MV-4-11 (cell line): ENCODE data around the gene LRMDA.
"Not testable (repeated sequence)": the region's sequence is repeated elsewhere in the genome, so short reads cannot be mapped to it uniquely, and the experiment has no call there.

Experiments used
- DNase-seq: peaks from one replicate; lab custom pipeline; 2025; lab: John Stamatoyannopoulos, UW

The LRMDA gene

DNA sequence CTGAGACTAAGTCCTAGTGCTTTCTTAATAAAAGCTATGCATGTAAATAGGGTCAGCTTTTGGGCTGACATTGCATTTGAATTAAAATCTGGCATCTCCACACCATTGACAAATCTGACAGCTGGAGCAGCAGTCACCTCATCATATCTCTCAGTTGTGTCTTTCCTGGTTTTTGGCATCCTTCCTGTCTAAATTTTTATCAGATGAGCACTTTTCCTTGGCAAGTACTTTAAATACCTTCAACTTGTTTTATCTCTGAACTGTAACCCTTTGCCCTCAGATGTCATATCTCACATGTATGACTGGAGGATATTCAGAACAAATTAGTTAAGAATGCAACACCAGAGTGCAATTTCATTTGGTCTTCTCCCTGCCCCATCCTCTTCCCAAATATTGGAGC lies 1066.2 kb downstream of the LRMDA start:
- no peak for DNase-seq

DNA sequence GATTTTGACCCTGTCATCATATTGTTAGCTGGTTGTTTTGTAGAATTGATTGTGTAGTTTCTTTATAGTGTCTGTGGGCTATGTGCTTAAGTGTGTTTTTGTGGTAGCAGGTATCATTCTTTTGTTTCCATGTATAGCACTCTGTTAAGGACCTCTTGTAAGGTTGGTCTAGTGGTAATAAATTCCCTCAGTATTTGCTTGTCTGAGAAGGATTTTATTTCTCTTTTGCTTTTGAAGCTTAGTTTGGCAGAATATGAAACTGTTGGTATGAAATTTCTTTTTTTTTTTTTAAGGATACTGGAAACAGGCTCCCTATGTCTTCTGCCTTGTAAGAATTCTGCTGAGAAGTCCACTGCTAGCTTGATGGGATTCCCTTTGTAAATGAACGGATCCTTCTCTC lies 1073.4 kb downstream of the LRMDA start:
- no peak for DNase-seq

DNA sequence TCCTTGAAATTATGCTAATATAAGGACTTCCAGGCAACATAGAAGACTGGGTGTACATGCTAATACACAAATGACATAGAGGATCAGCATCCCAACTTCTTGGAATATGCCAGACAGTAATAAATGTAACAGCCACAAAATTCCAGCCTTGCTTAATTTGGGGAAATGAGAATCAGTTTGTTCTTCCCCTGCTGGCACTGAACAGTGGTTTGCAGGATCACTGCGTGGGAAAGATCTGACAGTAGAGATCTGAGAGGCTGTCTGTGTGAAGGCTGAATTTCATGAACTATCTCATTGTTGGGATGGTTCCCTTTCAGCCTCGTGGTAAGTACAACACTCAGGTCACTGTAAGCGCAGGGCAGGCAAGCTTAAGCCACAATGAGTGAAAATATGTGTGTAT lies 1078.0 kb downstream of the LRMDA start:
- DNase-seq = no peak

DNA sequence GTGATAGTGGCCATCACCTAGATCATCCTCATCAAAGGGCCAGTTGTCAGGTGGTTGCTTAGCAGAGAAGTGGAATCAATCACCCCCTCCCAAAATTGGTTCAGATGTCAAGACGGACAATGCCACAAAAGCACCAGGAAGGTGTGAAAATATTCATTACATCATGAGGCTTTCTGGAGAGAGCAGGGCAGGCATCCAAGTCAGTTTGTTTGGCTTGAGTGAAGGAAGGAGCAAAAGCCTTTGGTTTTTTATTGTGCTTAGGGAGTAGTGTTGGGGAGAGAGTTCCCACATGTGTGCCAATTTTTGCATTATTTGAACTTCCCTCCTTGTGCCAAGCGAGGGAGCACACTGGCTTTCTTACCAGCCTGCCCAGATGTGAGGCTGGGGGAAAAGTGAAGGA lies 1082.9 kb downstream of the LRMDA start:
- no peak for DNase-seq

DNA sequence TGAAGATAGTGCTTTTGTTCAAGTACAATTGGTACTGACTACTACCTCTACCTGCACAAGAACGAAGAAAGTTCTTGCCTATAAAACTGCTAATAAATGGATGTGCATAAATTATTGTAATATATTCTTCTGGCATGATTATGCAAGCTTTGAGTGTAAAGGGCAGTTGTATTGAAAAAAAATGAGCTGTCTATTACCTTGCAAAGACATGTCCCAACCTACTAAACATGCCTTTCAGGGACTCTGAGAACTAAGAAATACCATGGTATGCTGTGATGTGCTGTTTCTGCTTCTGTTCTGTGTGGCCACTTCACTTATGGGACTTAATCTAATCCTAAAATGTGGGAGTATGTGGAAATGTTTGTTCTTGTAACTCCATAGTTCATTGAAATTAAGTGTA lies 1083.4 kb downstream of the LRMDA start:
- DNase-seq = no peak

DNA sequence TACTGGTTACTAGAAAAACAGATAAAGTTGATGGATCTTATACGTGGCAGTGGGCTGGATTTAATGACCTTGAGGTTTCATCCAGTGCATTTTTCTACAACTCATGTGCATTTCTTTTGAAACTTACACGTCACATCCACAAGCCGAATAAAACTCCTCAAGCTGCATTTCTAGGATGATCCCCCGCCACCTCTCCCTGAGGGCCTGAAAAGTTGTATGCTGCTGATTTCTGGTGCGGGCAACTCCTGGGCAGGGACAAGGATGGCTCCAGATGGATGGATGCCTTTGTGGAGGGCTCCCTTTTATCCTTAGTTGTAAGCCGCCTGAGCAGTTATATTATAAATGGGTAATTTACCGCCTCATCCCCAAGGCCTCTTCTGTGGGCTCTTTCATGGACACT lies 1091.1 kb downstream of the LRMDA start:
- DNase-seq = no peak

DNA sequence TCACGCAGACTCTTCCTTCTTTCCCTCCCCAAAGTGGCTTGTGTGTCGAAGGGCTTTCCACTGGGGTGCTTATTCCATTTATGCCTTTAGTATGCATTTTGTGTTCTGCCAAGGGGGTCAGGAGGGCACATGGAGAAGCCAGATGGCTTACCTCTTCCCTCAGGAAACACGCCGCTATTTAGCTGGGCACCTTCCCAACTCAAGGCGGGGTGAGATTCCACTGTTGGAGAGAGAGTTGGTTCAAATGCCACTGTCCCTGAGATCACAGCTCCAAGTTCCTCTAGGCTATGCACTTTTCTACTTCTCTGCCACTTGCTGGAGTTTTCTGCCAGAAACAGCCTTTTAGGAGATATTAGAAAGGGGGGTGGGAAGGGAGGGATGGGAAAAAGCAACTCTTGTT lies 1091.8 kb downstream of the LRMDA start:
- DNase-seq = no peak

DNA sequence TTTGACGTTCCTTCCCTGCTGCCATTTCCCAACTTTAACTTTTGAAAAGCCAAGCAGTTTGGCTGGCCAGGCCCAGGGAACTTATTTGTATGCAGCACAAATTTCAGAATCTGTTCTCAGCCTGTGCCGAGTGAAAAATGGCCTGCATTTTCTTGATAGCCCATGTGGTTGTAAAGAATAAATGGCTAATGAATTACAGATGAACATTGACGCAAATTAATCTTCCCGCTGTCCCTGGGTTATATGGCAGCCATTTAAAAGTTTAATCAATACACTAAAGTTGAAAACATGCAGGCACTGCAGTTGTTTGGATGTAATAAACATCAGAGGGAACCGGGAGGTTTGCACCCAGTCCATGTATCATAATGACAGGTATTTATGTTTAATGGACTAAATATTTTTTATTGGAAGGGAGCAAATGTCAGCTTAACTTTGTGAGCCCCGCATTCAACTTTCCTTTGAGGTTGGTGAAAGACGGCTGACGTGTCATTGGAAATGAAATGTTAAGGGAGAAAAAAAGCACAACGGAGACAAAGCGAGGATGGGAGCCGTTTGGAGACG lies 1092.4 kb downstream of the LRMDA start:
- no peak for DNase-seq

DNA sequence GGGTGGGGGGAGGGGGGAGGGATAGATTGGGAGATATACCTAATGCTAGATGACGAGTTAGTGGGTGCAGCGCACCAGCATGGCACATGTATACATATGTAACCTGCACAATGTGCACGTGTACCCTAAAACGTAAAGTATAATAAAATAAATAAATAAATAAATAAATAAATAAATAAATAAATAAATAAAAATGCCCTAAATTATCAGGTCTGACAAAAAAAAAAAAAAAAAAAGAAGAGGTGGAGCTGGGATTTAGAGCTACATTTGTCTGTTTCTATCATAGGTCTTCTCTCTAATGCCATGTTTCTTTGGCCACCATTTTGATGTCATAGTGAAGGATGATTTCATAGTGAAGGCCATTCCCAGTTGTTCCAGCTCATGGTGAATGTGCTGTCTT lies 1095.4 kb downstream of the LRMDA start:
- DNase-seq = not testable (repeated sequence)

DNA sequence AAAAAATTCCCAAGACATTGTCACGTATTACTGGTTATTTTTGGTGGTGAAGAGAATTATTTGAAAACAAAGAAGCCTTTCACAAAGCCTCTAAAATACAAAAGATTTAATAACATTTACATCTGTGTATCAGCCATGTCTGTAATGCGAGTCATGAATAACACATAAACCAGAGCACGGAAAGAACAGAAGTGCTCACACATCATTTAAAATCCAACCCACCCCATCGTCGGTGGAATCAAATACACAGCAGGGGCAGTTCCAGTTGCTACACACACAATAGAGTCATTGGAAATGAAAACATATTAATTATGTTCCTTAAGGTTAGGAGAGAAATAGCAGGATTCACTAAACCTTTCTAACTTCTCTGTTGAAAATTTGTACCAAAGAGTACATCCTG lies 1108.9 kb downstream of the LRMDA start:
- no peak for DNase-seq

DNA sequence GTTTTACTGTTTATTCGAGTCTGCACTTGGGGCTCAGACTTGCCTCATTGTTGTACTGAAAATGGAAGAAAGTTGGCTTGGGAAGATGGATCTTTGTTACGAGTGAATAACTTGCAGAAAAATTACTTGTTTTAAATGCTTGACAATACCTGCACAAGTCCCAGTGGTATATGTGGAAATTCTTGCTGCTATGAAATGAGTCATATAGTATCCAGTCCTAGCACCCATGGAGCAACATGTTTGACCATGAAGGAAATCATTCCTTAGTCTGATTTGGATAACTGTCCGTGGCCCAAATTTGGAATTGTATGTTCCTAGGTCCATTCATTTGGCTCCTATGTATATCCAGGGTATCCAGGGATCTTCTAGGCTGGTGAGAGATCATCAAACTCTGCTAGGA lies 1109.4 kb downstream of the LRMDA start:
- no peak for DNase-seq

DNA sequence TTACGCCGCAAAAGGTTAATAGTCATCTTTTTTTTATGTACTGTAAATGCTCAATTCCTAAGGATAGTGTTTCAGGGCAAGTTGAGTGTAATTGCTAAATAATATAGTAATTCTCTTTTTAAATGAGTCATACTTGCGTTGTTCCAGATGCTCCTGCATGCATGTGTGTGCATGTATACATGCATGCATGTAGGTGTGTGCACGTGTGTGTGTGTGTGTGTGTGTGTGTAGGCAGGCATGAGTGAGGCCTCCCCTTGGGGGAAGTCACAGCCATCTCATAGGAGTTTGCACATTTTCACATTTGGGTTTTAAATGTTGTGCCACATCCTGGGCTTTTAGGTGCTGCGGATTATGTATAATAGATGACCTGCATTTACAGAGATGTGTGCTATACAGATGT lies 1110.4 kb downstream of the LRMDA start:
- DNase-seq = no peak

DNA sequence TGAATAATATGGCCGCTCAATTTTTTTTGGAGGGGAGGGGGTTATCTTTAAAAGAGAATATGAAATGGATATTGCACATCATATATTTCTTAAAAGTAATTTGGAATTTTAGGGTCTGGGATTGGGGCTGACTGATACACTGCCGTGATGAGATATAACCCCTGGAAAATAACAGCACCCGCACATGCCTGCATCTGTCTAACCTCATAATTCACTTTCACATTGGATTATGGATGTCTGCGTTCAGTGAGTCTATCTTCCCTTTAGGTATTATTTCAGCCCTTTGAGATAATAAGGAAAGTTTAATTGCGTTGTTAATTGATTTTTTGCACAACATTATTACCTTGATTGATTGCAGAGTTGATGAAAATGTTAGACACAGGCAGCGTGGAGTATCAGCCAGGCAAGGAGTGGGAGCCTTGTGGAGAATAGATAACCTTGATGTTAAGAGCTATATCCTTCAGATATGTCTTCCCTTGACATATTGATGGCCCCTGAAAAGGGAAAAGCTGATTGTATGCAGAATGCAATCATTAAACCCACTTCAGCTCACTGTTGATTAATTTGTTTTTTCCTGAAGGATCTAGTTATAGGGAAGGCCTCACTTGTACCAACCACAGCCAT lies 1111.0 kb downstream of the LRMDA start:
- no peak for DNase-seq

DNA sequence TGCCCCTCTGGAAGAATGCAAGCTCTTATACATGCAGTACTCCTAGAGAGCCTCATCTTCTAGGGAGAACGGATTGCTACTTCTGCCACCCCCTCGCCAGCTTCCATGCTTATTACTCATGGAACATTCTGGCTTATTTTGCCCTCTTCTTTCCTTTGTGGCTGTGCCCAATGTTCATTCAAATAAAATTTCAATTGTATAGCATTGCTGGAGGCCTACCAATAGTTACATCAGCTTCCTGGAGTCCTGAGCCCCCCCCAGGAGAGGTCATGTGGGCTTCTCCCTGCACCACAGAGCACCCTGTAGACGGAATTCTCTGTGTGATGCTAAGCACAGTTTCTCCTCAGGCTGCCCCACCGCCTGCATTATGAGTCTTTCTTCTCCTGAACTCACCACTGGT lies 1112.2 kb downstream of the LRMDA start:
- DNase-seq = no peak

DNA sequence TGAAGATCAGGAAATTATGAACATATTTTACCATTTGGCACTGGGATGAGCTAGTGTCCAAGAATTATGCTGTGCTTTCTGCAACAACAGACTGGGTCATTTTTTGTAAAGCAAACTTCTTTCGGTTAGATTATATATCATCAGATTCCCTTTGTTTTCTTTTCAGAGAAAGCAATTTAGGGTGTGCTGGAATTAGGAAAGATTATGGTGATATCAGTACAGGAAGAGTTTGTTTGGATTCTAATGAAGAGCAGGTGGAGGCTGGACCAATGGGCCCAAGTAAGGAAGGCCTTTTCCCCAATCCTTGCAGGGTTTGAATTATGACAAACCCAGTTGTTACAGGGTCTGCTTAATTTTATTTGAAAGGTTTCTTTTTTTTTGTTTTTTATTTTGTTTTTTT lies 1113.4 kb downstream of the LRMDA start:
- no peak for DNase-seq

DNA sequence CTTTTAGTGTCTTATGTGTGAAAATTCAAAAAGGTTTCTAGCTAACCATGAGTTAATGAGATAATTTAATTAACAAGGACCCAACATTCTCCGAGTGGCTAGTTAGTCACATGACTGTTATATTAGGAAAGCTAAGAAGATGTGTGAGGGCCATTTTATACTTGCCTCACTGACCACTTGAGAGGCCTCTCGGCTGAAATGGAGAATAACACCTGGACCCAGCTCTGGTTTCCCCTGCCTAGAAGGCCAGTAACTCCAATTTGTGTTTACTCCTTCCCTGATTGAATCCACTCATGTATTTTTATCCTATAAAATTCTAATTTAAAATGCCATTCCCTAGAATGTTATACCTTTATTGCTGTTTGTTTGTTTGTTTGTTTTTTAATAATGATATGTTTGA lies 1115.0 kb downstream of the LRMDA start:
- DNase-seq = no peak

DNA sequence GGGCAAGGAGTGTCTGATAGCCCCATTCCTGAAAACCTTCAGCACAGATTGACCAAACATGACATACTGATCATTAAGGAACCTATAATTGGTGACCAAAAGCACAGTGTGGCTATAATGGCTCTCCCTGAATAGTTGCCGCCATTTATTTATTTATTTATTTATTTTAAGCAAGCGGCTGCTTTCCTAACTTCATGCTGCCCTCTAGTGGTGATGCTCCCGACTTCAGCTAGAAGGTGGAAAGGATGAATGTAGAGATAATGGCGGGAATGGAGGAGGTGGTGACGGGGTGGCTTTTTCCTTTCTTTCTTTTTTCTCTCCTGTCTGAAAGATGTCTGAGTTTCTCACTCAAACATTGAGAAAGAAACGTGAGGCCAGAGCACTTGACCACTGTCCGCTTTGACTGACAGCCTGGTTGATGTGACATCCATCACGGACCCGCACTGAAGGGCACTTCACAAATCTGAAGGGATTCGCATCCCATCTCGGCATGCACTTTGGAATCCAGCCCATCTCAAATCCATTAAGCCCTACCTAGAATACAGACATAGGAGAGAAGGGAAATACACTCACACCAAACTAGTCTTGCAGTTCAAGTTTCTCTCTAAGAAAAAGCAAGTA lies 1116.0 kb downstream of the LRMDA start:
- DNase-seq = peak; percentile 59

DNA sequence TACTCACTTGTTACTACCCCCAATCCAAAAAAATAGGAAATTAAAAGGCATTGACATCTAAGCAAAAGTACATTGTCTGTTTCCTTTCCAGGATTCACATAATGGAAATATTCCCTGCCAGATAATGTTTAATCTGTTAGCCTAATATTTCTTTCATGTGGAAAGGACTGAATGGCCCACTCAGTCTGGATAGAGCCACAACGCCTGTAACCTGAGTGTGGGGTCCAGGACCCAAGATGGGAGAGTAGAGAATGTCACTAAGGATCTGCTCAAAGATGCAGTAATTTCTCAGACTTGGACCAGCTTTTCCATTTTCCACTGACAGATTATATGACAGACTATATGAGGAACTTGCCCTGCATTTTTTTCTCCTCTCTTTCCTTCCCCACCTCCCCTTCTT lies 1117.3 kb downstream of the LRMDA start:
- DNase-seq = no peak

DNA sequence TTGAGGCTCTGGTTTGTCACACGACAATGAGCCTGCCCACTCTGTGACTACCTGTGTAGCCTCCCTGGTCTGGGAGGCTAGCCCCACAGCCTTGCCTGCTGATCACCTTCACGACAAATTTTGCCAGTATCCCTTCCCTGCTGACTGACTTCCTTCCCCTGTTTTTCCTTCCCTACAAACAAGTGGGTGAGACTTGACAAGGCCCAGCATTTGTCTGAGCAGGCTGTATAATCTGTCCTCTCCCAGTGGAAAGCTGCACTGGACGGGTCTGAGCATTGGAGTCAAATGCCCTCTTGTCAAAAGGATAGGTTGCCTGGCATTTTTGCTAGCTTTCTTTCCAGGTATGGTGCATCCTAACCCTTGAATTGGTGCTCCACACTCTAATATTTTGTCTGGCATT lies 1117.7 kb downstream of the LRMDA start:
- no peak for DNase-seq

DNA sequence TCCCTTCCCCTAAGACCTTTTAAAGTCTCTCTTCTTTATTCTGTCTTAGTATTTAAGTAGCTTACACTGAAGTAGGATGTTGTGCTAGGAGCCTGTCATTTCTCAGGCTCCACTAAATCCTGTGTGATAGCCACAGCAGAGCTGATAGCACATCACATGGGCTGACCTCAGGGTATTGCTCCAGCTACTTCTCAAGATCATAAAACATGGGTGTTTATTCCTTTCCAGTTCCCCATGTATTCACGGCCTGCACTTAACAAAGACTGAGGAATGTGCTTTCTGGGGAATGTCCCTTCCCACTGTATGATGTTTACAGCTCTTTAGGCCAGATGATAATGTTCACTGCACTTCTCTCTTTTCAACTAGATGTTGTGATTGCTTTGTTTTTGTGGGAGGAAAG lies 1119.4 kb downstream of the LRMDA start:
- DNase-seq = peak; percentile 22

DNA sequence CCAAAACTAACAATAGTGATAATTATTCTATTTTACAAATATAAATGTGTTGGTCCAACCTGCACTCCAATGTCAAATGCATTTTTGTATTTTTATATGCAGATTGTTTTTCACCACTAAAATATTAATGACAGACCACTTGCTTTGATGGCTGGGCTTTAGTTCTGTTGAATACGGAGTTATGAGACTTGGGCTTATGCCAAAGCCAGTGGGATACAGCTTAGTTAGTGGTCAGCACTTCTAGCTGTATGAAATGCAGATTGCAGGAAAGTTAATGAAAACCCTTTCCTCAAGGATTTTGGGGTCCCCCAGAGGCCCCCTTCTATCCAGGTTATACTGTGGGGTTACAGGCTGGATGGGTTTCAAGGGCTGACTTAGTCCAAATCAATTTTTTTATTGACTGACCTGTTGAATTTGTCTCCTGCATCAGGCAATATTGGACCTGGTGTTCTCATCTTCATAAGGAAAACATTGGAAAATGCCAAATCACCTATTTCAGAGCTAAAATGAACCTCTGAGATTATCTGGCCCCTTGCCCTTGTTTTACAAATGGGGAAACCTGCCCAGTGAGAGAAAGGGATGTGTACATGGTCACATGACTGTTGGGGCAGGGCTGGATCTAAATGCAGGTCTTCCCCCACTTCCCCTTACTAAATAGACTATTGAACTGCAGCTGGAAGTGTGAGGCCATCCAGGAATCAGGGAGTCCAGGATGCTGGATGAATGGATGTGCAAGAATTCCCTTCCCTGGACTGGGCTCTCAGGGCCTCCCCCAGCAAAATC lies 1120.9 kb downstream of the LRMDA start:
- DNase-seq = no peak

DNA sequence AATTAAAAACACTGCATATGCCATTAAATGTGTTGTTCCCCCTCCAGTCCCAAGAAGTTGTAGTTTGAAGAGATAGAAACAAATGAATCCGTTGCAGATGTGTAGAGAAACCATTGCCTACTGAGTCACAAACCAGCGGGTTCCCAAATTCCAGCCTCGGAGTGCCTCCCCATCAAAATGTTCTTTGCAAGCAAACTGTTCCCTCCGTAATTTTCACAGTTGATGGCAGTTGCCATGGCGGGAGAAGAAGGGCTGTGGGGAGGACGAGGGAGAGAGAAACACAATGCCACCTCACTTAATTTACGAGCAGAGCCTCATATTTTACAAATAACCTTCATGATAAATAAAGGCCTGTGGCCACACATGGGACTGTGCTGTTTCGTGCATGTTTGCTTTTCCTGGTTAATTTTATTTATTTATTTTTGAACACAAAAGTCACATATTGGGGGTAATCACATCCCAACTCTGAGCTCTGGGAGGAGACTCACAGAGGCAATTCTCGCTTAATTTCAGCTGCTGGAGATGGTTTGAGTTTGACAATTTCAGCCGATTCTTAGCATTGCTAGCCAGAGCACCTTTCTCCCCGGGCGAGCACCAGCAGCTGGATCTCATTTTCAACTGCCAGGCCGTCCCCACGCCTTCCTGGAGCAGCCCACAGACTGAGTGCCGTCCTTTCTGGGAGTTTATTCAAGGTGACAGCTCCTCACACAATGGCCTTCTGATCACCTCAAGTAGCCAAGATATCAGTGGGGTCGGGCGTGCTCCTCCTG lies 1122.0 kb downstream of the LRMDA start:
- DNase-seq = no peak

DNA sequence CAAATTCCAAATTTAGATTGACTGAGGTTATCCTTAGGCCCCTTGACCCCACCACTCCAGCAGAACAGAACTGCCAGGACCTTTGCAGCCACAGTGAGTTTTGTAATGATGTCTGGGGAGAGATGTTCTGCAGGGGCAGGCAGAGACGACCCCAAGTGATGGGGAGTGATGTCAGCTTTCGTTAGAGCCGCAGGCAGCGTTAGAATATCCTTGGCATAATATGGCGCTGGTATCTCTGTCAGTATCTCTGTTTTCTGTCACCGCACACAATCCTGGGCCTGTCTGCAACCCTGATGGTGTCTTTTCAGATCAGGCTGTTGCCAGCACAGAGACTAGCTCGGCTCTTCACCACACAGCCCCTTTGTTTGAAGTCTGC lies 1122.6 kb downstream of the LRMDA start:
- DNase-seq = no peak
